Panc1 (cell line): Measurements from ENCODE around the gene PTGFRN.

Experiments
- CTCF ChIP-seq: fragments of 450-650 bp; IDR thresholded peaks from 2 replicates; pipeline ENCODE4 v1.5.1; 2017; ENCODE audit warnings: mild to moderate bottlenecking
- POLR2AphosphoS5 ChIP-seq: IDR thresholded peaks from 2 replicates; pipeline ENCODE4 v1.6.1; 2012; ENCODE audit warnings: mild to moderate bottlenecking, low read depth, low read length, moderate library complexity
- SIN3A ChIP-seq: IDR thresholded peaks from 2 replicates; pipeline ENCODE4 v1.6.1; 2012; ENCODE audit warnings: low read depth, mild to moderate bottlenecking, low read length, moderate library complexity, borderline replicate concordance; ENCODE audit not compliant: insufficient read depth
- TCF7L2 ChIP-seq: IDR thresholded peaks from 2 replicates; pipeline ENCODE4 v1.6.1; 2011; ENCODE audit warnings: mild to moderate bottlenecking, low read depth, low read length, inconsistent platforms

- no peak for TF ChIP-seq SIN3A
- no peak for TF ChIP-seq CTCF
- TF ChIP-seq TCF7L2, result no peak
- TF ChIP-seq POLR2AphosphoS5, result no peak
Measured at GRCh38 chr1:116961606-116962005, 51.9 kb downstream of the PTGFRN start.
